HG02870 (cell line): ENCODE measurements around the gene MAPK6.
"Not testable (repeated sequence)": the region's sequence is repeated elsewhere in the genome, so short reads cannot be mapped to it uniquely, and the experiment has no call there.

Experiments used
- ATAC-seq: cut with Tn5 transposase; IDR thresholded peaks from one replicate; pipeline ENCODE4 v1.9.1; 2021; ENCODE audit warnings: mild to moderate bottlenecking, moderate library complexity; ENCODE audit not compliant: unreplicated experiment

Gene MAPK6

DNA sequence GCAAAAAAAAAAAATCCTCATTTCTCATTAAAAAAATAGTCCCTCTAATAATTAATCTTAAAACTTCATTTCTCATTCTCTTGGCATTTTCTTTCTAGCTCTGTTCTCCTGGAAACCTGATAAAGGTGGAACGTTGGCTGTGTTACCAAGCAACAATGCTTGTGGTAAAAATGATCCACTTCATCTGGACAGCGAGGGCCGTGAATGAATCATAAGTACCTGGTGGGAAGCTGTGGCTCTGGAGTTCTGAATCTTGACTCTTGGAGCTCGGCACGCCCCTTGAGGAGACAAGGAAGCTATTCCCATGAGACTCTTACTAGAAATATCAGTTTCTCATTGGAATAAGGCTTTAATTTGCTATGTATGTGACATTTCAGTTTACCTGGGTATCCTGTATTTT is 61.0 kb downstream of the MAPK6 start:
- ATAC-seq, result no peak

DNA sequence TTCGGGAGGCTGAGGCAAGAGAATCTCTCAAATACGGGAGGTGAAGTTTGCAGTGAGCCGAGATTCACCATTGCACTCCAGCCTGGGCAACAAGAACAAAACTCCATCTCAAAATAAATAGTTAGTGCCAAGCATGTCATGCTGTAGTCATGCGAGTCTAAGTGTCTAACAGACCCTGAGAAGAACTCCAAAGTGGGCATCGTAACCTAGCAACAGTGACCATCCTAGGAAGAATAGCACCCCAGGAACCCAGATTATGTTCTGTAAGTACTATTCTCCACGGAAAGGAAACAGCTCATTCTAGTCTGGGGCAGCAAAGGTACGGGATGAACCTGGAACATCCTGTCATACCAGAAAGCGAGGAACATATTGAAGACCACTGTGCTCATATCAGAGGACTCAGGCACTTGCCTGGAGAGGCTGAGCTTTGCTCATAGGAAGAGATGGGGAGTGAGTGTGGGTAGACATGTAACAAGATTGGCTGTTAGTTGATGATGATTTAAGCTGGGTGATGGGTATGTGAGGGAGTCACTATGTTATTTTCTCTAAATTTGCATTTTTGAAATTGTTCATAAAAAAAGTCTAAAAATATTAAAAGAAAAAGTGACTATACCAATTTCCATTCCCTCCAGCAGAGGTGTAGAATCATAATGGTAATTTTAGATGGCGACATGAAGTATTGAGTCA is 61.8 kb downstream of the MAPK6 start:
- no peak for ATAC-seq

DNA sequence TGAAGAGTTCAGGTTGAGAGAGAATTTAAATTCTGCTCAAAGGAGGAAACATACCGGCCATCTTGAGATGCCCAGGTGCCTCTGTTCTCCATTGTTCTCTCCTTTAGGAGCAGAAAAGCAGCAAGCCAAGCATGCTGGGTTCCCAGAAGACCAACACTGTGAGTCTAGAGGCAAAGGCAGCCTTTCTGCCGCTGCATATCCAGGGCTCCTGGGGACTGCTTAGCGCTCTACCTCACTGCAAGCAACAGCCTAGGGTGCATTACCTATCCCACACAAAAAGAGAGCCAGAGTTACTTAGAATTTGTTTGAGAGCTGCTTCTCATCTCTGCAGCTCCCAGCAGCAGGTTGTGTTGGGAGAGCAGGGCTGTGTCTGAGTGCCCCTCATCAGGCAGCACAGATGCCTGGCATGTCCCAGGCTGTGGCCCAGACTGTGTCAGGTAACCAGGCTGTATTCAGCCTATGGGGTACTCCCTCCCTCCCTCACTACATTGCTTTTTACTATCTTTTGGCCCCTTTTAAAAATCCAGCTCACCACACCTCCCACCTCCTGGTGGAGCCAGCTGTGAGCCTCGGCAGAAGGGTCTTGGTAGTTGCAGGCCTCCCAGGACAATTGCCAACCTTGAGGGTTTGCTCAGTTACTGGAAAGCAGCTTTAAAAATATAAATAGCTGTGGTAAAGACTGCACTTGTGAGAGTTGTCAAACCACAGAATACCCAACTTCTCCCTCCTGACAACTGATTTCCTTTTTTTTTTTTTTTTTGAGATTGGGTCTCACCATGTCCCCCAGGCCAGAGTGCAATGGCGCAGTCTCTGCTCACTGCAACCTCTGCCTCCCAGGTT is 63.4 kb downstream of the MAPK6 start:
- peak; percentile 74 for ATAC-seq

DNA sequence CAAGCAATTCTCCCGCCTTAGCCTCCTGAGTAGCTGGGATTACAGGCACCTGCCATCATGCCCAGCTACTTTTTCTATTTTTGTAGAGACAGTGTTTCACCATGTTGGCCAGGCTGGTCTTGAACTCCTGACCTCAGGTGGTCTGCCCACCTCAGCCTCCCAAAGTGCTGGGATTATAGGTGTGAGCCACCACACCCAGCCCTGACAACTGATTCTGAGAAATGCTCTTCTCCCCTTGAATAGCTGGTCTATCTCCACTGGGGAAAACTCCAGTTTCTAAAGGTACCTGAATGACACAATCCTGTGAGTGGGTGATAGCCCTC is 64.0 kb downstream of the MAPK6 start:
- peak; percentile 10 for ATAC-seq

DNA sequence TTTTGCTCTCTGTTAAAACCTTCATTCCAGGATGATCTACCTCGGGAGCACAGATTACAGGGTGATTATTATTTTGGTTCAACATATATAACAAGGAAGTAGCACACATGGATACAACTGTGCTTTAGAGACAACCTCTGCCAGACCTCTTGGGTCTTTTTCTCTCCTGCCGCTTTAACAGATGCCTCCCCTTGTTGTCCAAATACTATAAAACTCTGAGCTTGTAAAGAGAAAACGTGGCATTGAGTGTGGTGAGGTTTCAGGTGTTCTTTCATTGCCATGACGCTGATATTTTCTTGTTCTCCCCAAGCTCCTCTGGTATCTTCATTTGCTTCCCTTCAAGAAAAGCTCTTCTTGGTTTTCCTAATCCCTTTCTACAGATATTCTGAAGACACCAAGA is 64.6 kb downstream of the MAPK6 start:
- no peak for ATAC-seq

DNA sequence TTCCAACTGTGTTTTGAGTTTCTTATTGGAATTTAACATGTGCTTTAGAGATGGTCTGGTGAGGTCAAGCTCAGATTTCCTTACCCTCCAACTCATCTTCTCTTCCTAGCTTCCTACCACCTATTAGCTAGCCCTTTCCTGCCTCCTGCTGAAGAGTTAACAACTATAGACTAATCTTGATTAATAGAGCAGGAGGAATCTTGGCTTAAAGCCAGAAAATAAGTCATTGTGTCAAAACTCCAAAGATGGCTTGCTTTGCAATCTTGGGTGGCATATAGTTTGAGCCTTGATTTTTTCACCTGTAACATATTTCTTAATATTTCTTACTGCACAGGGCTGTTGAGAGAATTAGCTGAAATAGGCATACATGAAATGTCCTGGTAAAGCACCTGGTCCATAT is 66.3 kb downstream of the MAPK6 start:
- no peak for ATAC-seq

DNA sequence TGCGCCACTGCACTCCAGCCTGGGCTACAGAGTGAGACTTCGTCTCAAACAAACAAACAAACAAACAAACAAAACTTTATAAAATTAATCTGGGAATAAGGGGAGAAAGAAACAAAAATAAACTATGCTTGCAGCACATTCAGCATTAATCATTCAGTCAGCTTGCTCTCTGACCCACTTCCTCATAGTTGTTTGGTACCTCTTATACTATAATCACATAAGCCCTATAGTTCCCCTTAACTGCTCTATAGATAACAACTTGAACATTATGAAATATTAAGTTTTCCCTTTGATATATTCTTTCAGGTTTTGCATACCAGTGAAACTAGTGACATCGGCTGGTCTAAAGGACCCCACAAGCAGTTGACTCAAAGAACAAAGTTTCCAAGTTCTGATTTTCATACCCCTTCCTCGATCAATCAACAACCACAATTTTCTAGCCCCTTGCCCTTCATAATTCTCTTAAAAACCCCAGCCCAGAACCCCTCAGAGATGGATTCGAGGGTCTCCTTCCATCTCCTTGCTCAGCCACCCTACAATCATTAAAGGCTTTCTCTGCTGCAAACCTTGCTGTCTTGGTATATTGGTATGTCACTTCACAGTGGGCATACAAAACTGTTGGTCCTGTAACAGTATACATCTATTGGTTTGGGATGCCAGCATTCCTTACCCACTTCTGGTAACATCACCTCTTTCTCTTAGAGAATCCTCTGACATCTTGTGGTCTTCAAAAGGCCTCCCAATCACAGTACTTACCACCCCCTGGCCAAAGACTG is 67.2 kb downstream of the MAPK6 start:
- ATAC-seq, result no peak

DNA sequence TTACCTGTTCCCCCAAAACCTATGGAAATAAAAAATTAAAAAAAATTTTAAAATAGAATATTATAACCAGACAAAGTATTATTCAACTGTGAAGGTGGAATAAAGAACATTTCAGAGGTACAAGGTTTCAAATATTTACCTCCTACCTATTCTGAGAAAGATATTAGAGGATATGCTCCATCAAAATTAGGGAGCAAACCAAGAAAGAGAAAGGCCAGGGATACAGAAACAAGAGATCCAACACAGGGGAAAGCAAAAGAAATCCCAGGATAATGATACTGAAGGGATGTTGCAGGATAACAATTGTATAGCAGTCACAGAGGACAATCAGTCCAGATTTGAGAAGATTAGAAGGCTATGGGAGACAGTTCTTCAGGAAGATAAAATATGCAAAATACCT is 71.2 kb downstream of the MAPK6 start:
- ATAC-seq, result no peak

DNA sequence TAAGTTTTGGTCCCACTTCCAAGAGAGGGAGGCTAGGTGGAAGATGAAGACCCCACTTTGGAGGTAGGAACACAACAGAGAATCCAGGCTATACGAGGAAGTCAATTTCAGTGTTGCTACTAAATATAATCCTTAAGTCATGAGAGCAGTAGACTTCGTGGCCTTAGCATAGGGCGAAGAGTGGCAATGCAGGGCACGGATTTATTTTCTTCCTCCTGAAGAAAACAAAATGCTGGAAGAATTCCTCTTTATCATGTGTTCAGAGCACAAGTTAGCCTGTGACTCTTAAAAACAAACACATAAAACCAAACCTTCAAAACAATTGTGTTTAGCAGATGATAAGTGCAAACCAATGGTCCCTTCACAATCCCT is 74.1 kb downstream of the MAPK6 start:
- no peak for ATAC-seq

DNA sequence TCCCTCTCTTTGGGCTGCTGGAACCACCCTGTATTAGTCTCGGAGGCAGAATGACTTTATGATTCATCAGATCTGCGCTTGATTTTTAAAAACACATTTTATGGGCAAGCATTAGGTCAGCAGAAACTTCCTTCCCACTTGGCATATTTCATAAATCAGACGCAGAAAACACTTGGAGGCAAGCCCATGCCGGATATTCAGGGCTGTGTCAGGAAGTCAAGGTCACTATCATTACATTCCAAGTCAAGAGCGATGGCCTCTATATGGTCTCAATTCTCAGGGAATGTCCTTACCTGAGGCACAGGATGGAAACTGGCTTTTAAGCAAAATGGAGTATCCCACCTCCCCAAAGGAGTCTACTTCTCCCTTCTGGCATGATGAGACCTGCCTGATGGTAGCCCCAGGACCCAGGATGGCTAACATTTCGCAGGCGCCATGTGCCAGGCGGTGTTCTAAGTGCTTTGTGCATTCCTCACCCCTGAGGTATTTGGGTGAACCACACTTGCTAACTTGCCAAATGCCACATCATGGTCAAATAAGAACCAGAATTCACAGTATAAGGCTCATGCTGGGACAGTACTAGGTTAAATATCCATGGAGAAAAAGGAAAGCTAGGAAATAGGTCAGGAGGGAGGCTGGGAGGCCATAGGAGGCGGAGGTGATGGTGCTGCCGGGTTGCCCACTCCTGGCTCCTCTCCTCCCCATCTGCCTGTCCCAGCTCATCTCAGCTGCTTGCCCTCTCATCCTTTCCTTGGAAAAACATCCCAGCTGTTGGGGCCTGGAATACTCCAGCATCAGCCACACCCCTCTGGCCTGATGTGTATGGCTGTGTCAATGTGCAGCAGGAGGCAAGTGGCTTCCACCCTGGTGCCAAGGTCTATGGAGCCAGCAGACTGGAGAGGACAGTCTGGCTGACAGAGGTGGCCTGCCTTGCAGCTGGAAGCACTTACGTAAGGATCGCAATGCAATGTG is 74.8 kb downstream of the MAPK6 start:
- no peak for ATAC-seq

DNA sequence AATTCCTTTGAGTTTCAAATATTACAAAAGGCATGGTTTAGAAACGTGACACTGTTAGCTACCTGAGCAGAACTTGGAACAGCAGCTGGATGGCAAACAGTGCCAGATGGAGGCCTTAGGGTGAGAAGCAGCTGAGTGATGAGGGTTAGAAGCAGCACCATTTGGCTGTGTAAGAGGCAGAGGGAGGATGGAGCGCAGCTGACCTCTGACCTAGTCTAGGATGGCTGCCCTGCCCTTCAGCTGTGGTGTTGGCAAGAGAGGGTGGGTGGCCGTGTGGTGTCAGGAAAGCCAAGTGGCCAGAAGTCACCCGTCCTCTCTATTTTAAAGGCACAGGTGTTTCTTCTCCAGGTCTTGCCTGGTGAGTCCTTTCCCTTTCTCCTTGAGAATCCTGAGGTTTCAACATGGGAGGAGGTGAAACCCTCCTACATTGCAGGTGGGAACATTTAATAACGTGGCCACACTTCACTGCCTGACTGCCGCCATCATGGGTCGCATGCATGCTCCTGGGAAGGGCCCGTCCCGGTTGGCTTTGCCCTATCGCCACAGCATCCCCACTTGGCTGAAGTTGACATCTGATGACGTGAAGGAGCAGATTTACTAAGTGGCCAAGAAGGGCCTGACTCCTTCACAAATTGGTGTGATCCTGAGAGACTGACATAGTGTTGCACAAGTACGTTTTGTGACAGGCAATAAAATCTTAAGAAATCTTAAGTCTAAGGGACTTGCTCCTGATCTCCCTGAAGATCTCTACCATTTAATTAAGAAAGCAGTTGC is 76.0 kb downstream of the MAPK6 start:
- ATAC-seq, result no peak

DNA sequence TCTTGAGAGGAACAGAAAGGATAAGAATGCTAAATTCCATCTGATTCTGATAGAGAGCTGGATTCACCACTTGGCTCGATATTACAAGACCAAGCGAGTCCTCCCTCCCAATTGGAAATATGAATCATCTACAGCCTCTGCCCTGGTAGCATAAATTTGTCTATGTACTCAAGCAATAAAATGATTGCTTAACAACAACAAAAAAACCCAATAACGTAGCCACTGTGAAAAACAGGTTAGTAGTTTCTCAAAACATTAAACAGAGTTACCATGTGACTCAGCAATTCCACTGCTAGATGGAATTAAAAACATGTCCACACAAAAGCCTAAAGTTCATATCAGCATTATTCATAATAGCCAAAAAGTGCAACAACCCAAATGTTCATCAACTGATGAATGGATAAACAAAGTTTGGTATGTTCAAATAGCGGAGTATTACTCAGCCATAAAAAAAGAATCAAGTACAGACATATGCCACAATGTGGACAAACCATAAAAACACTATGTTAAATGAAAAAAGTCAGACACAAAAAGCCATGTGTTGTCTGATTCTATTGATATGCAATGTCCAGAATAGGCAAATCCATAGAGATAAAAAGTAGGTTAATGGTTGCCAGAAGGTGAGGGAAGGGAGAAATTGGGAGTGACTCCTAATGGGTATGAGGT is 76.7 kb downstream of the MAPK6 start:
- no peak for ATAC-seq

DNA sequence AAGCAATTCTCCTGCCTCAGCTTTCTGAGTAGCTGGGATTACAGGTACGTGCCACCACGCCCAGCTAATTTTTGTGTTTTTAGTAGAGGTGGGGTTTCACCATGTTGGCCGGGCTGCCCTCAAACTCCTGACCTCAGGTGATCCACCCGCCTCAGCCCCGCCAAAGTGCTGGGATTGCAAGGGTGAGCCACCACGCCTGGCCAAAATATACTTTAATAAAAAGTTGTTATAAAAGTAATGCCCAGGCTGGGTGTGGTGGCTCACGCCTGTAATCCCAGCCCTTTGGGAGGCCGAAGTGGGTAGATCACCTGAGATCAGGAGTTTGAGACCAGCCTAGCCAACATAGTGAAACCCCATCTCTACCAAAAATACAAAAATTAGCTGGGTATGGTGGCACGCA is 77.5 kb downstream of the MAPK6 start:
- ATAC-seq, result not testable (repeated sequence)

DNA sequence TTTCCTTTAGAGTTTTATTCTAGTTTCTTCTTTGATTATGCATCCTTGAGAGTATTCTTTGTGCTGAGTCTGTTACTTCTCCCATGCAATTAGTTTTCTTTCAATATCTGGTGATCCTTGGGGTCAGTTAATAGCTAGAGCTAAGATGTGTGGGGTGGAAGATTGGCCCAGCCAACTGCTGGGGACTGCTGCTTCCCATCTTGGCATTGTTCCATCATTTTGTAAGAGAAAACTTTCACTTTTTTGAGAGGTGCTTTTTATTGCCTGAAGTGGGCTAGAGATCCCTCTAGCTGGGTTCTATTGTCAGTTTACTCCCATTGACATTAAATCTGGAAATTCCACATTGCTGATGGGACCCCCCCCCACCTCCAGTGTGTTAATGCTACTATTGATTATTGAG is 78.2 kb downstream of the MAPK6 start:
- no peak for ATAC-seq

DNA sequence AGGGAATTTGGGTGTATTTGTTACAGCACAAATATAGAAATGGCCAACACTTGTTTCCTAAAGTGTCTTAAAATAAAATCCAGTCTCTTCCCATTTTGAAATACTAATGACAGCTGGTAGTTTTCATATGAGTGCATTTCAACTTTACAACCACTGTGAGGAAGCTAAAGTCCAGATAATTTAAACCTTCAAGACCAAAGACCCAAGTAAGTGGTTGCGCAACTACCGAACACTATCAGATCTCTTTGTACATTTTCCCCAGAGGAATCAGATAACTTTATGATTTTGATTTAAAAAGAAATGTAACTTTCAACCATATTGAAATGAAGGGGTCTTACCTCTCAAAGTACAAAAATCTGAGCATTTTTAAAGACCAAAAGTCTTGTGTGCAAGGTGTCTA is 79.3 kb downstream of the MAPK6 start:
- ATAC-seq, result no peak

DNA sequence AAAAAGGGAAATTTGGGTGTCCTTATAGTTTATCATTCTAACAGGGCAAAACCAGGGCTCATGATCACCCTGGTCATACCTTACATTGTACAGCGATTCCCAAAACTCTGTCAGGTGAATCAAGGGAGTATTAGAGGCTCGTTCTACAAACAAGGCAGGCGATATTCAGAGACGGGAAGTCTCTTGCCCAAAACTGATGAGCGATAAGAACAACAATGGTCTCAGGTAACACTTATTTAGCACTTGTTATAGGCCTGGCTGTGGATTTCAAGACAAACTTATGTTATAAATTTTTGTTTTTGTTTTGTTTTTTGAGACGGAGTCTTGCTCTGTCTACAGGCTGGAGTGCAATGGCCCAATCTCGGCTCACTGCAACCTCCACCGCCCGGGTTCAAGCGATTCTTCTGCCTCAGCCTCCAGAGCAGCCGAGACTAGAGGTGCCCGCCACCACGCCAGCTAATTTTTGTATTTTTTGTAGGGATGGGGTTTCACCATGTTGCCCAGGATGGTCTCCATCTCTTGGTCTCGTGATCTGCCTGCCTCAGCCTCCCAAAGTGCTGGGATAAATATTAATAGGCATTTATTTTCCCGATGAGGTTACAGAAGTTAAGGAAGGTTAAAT is 80.7 kb downstream of the MAPK6 start:
- ATAC-seq, result no peak

DNA sequence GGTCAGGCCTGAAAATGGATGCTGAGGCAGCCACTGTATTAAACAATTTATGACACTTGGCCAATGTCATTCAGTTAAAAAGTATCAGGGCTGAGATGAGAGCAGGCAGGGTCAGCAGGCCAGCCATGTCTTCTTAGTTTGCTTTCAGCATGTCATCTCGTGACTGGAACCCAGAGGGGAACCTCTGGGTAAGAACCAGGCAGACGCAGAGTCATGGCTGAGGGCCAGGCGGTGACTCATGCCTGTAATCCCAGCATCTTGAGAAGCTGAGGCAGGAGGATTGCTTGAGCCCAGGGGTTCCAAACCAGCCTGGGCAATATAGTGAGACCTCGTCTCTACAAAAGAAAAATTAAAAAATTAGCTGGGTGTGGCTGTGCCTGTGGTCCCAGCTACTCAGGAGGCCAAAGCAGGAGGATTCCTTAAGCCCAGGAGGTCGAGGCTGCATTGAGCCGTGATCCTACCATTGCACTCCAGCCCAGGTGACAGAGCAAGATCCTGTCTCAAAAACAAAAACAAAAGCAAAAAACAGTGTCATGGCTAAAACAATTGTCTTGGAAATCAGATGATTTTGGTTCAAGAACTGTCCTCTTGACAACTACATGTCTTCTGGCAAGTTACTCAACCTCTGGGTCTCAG is 81.9 kb downstream of the MAPK6 start:
- ATAC-seq, result no peak

DNA sequence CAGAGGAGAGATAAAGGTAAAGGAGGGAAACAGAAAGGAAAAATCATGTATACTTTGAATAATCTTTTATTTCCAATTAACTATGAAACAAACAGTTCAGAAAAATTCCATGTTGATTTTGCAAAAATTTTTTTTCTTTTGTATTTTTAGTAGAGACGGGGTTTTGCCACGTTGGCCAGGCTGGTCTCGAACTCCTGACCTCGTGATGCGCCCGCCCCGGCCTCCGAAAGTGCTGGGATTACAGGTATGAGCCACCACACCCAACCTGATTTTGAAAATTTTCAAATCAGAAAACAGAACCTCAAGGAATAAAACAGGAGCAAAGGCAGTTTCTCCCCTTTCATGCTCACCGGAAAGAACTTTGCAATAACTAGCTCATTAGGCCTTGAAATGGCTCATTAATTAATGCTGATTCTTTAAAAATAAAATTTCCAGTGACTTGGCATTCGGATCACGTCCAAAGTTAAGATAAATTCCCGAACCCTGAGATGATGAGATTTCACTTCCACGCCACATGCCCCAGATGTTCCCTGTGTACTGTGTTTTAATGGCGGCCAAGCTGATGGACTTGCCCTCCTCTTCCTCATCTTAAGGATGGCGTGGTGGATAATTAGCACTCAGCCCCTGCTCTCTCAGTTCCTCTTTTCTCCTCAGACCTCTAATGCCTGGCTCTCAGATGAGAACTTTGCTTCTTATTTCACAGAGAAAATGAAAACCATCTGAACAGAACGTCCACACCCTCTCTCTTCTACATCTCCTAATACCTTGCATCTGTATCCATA is 82.7 kb downstream of the MAPK6 start:
- ATAC-seq, result peak; percentile 34
